Measurements from ENCODE around the gene RGMB. TPM values are rescaled to one million over a fixed set of nuclear protein-coding genes. Genes with fewer than 3 reads are reported as not detected.

The RGMB gene
- total RNA-seq, 1 experiment from 2014 or later: 19.3 TPM

DNA sequence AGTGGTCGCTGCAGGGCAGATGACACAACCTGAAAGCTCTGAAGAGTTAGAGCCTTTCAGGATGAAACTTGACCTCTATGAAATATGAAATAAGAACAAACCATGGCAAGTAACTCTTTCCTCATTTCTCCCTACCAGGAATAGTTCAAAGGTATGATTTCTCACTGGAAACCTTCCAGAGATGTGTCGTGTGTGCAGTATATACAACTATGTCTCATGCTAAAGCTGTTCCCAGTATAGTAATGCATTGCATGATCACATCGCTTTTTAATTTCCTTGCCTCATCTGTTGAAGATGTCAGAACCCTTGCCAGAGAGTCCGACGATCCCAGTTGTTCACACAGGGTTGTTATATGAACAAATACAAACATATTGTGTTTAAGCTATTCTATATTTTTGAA, 45.8 kb upstream of the RGMB start:
- H2BK120ac ChIP-seq (ENCODE audit: low read depth, low read length, poor library complexity, severe bottlenecking): no peak overlapping the region
- H3K9ac ChIP-seq (ENCODE audit: extremely low read depth, insufficient read length, low read length): no peak overlapping the region
- DNase-seq: no peak
- H4K8ac ChIP-seq (replicated peaks; ENCODE audit: insufficient read length, low read depth, low read length): no peak overlapping the region
- H3K4me1 ChIP-seq (ENCODE audit: insufficient read depth, low read length): no peaks in the 10 kb centered on the region
- no peaks in the 10 kb centered on the region for H4K20me1 ChIP-seq (ENCODE audit: control insufficient read depth, insufficient read depth, insufficient read length)
- no peaks in the 10 kb centered on the region for H3K27me3 ChIP-seq (ENCODE audit: insufficient read depth, low read length)
- Mint-ChIP-seq H3K4me3 (no peak overlapping the region), H3K36me3 (ENCODE audit: insufficient read depth in 1 of 3, low read depth in 3 of 3) (no peaks in the 10 kb centered on the region), H3K9me3 (no peaks in the 10 kb centered on the region; a peak in 1 of 5 replicates), H3K27ac (no peak overlapping the region), H3K4me1 (no peaks in the 10 kb centered on the region), H3K27me3 (ENCODE audit: low read depth) (no peaks in the 10 kb centered on the region)
- H4K91ac ChIP-seq (ENCODE audit: insufficient read length, low read depth, low read length): no peak overlapping the region
- WGBS (ENCODE audit: extremely low coverage, insufficient read length, low lambda C conversion rate): no CpG with 5 or more reads among the region's 5 CpGs
- H2BK12ac ChIP-seq (ENCODE audit: insufficient read length, low read depth, low read length): no peak overlapping the region
- no peak overlapping the region for H3K56ac ChIP-seq (ENCODE audit: insufficient read length, low read depth, low read length)
- no peak overlapping the region for H2BK20ac ChIP-seq (ENCODE audit: low read depth, low read length, poor library complexity, severe bottlenecking)
- TF ChIP-seq, protein P1, sequence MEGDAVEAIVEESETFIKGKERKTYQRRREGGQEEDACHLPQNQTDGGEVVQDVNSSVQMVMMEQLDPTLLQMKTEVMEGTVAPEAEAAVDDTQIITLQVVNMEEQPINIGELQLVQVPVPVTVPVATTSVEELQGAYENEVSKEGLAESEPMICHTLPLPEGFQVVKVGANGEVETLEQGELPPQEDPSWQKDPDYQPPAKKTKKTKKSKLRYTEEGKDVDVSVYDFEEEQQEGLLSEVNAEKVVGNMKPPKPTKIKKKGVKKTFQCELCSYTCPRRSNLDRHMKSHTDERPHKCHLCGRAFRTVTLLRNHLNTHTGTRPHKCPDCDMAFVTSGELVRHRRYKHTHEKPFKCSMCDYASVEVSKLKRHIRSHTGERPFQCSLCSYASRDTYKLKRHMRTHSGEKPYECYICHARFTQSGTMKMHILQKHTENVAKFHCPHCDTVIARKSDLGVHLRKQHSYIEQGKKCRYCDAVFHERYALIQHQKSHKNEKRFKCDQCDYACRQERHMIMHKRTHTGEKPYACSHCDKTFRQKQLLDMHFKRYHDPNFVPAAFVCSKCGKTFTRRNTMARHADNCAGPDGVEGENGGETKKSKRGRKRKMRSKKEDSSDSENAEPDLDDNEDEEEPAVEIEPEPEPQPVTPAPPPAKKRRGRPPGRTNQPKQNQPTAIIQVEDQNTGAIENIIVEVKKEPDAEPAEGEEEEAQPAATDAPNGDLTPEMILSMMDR (conservative IDR thresholded peaks at IDR 0.05): no peak
- no peak overlapping the region for H3K4me2 ChIP-seq (ENCODE audit: insufficient read depth, insufficient read length, low read length)
- H2AK5ac ChIP-seq (ENCODE audit: insufficient read length, low read length): no peak overlapping the region
- H3K9me3 ChIP-seq (ENCODE audit: control insufficient read depth, low read depth, low read length): no peaks in the 10 kb centered on the region
- no peak overlapping the region for H4K5ac ChIP-seq (ENCODE audit: insufficient read length, low read depth, low read length)
- H3K18ac ChIP-seq (ENCODE audit: insufficient read length, low read depth, low read length): no peak overlapping the region
- H3K23ac ChIP-seq (ENCODE audit: insufficient read length, low read depth, low read length): no peak overlapping the region
- H3T11ph ChIP-seq (ENCODE audit: low read length): no peak overlapping the region
- no peak overlapping the region for H2BK5ac ChIP-seq (ENCODE audit: insufficient read length, low read length)
- no peak overlapping the region for H2BK15ac ChIP-seq (ENCODE audit: low read depth, low read length)
- no peak overlapping the region for H3K14ac ChIP-seq (ENCODE audit: insufficient read depth, low read length)
- H3K23me2 ChIP-seq (ENCODE audit: insufficient read length, low read depth, low read length, poor library complexity, severe bottlenecking): no peaks in the 10 kb centered on the region
- no peaks in the 10 kb centered on the region for H3K79me2 ChIP-seq (ENCODE audit: insufficient read depth, low read length)
- no peaks in the 10 kb centered on the region for H3K79me1 ChIP-seq (ENCODE audit: insufficient read depth, low read depth, low read length, poor library complexity, severe bottlenecking)
- no peak overlapping the region for H2AFZ ChIP-seq (ENCODE audit: low read length)
- no peak overlapping the region for H3K4ac ChIP-seq (ENCODE audit: low read depth, low read length)
- H3K27ac ChIP-seq (ENCODE audit: insufficient read length, low read depth, low read length): no peak overlapping the region
